Liver (tissue), 9 donors: Measurements from ENCODE around the gene TMC1. TPM values are rescaled to one million over a fixed set of nuclear protein-coding genes. Genes with fewer than 3 reads are reported as not detected.

ENCODE experiments used
- DNase-seq: peaks from one replicate; pipeline ENCODE4 v3.0.0-alpha.2; 2017; ENCODE audit warnings: low spot score
- H3K27ac ChIP-seq, 2 donors: one replicate each; pipeline ENCODE4 v1.7.0; 2013; ENCODE audit warnings: inconsistent platforms in 2 of 2, low read length in 2 of 2, control low read depth in 1 of 2, low read depth in 1 of 2, mild to moderate bottlenecking in 1 of 2
- H3K27me3 ChIP-seq, 4 donors: one replicate each; pipeline versions ENCODE4 v1.6.1 to v1.7.0; 2013; ENCODE audit warnings: low read length in 3 of 4, inconsistent platforms in 1 of 4, mild to moderate bottlenecking in 1 of 4, moderate library complexity in 1 of 4; ENCODE audit not compliant: control insufficient read depth in 4 of 4, insufficient read depth in 4 of 4
- H3K36me3 ChIP-seq, 4 donors: one replicate each; pipeline versions ENCODE4 v1.6.1 to v1.7.0; 2013; ENCODE audit warnings: low read length in 3 of 4, mild to moderate bottlenecking in 3 of 4, low read depth in 1 of 4, moderate library complexity in 1 of 4; ENCODE audit not compliant: control insufficient read depth in 4 of 4, insufficient read depth in 3 of 4
- H3K4me1 ChIP-seq, 4 donors: one replicate each; pipeline versions ENCODE4 v1.6.1 to v1.7.0; 2013; ENCODE audit warnings: low read length in 3 of 4, mild to moderate bottlenecking in 3 of 4, moderate library complexity in 1 of 4; ENCODE audit not compliant: control insufficient read depth in 4 of 4, insufficient read depth in 4 of 4
- H3K4me3 ChIP-seq, 3 donors: one replicate each; pipeline versions ENCODE4 v1.6.1 to v1.7.0; 2013; ENCODE audit warnings: low read length in 3 of 3, control low read depth in 1 of 3, low read depth in 1 of 3, mild to moderate bottlenecking in 1 of 3
- H3K9ac ChIP-seq, 2 donors: one replicate each; pipeline ENCODE4 v1.7.0; 2013; ENCODE audit warnings: low read length in 2 of 2, mild to moderate bottlenecking in 2 of 2, moderate library complexity in 2 of 2, control low read depth in 1 of 2, low read depth in 1 of 2
- H3K9me3 ChIP-seq, 4 donors: one replicate each; pipeline versions ENCODE4 v1.6.1 to v1.7.0; 2013; ENCODE audit warnings: low read length in 3 of 4; ENCODE audit not compliant: control insufficient read depth in 4 of 4
- EGR1 ChIP-seq, 2 donors: IDR thresholded peaks; 2 replicates each; pipeline ENCODE4 v1.6.1; 2016 to 2018; ENCODE audit warnings: antibody characterized with exemption in 2 of 2, low read depth in 2 of 2
- FOXA2 ChIP-seq: IDR thresholded peaks from 2 replicates; pipeline ENCODE4 v1.6.1; 2016; ENCODE audit warnings: antibody characterized with exemption
- GABPA ChIP-seq, 2 donors: IDR thresholded peaks in 1 of 2; conservative IDR thresholded peaks in 1 of 2; 2 replicates each; pipeline ENCODE4 v1.6.1; 2016; ENCODE audit warnings: antibody characterized with exemption in 2 of 2, mild to moderate bottlenecking in 1 of 2, moderate library complexity in 1 of 2
- HNF4A ChIP-seq, 2 donors: conservative IDR thresholded peaks; 2 replicates each; pipeline ENCODE4 v1.6.1; 2016; ENCODE audit warnings: antibody characterized with exemption in 2 of 2, mild to moderate bottlenecking in 2 of 2
- HNF4G ChIP-seq: IDR thresholded peaks from 2 replicates; pipeline ENCODE4 v1.6.1; 2016; ENCODE audit warnings: antibody characterized with exemption
- RAD21 ChIP-seq, 2 donors: IDR thresholded peaks; 2 replicates each; pipeline ENCODE4 v1.6.1; 2016; ENCODE audit warnings: antibody characterized with exemption in 2 of 2, mild to moderate bottlenecking in 2 of 2
- RXRA ChIP-seq, 2 donors: IDR thresholded peaks; 2 replicates each; pipeline ENCODE4 v1.6.1; 2017 to 2018; ENCODE audit warnings: antibody characterized with exemption in 2 of 2, mild to moderate bottlenecking in 1 of 2
- SP1 ChIP-seq: IDR thresholded peaks from 2 replicates; pipeline ENCODE4 v1.6.1; 2018; ENCODE audit warnings: antibody characterized with exemption, mild to moderate bottlenecking
- TAF1 ChIP-seq: conservative IDR thresholded peaks from 2 replicates; pipeline ENCODE4 v1.6.1; 2016; ENCODE audit warnings: antibody characterized with exemption, mild to moderate bottlenecking
- YY1 ChIP-seq: IDR thresholded peaks from 2 replicates; pipeline ENCODE4 v1.6.1; 2016; ENCODE audit warnings: antibody characterized with exemption, mild to moderate bottlenecking
- WGBS: extraction: QIAGEN DNeasy Blood & Tissue Kit; methylation state at CpG from one replicate; pipeline ENCODE4 v1.1.7; 2013; 5-methylcytosine and 5-hydroxymethylcytosine counted together
- polyA plus RNA-seq, 2 donors: library from polyadenylated mRNA; stranded (reverse) in 1 of 2; unstranded in 1 of 2; fragments of 200-250 nt in 1 of 2; fragments of >200 nt in 1 of 2; fragmentation: Nextera tagmentation in 1 of 2; extraction: Ambion mirVana in 1 of 2; gene quantifications; one replicate each; pipeline versions ENCODE4 v1.2.1 to v1.2.3, GENCODE V29; 2013 to 2015
- total RNA-seq, 2 donors: library from RNA; depleted of rRNA; stranded (reverse); fragments of >200 nt; gene quantifications; one replicate each; pipeline ENCODE4 v1.2.3, GENCODE V29; 2014
- TF ChIP-seq, protein P1 (sequence below): IDR thresholded peaks from 2 replicates; pipeline ENCODE4 v1.6.1; 2016; ENCODE audit warnings: antibody characterized with exemption
- TF ChIP-seq, protein P2 (sequence below): IDR thresholded peaks from 2 replicates; pipeline ENCODE4 v1.6.1; 2016; ENCODE audit warnings: antibody characterized with exemption, mild to moderate bottlenecking
- TF ChIP-seq, protein P3 (sequence below): IDR thresholded peaks from 2 replicates; pipeline ENCODE4 v1.6.1; 2016; ENCODE audit warnings: antibody characterized with exemption
- TF ChIP-seq, protein P4 (sequence below): IDR thresholded peaks from 2 replicates; pipeline ENCODE4 v1.6.1; 2016; ENCODE audit warnings: antibody characterized with exemption
- donor health status: healthy.
- donor health status: healthy.
- donor health status: healthy.
- donor health status: healthy.
- donor health status: healthy.

The TMC1 gene
- total and polyA plus RNA-seq, 4 donors: 0.09 TPM; not detected in 3

DNA sequence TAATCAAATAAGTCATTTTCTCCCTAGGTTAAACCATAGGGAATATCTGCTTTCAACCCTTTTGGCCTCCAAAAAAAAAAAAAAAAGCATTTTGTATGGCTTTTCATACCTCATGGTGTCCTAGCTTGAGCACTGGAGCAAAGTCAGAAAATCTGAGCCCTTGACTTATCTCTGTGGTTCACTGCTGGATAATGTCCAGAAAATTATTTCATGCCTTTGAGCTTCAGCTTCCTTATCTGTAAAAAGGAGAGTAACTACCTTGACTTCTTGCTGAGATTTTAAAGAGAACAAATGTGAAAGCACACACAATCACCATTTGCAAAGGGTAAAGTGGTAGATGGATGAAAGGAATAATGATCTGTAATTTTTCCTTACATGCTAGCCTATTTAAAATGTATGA is 265.5 kb downstream of the TMC1 start:
- H3K9ac ChIP-seq: no peak overlapping the region
- peaks cover 0 to 5% (median 0%) of the 10 kb centered on the region in 4 donors for H3K9me3 ChIP-seq
- no peak overlapping the region for H3K4me3 ChIP-seq

DNA sequence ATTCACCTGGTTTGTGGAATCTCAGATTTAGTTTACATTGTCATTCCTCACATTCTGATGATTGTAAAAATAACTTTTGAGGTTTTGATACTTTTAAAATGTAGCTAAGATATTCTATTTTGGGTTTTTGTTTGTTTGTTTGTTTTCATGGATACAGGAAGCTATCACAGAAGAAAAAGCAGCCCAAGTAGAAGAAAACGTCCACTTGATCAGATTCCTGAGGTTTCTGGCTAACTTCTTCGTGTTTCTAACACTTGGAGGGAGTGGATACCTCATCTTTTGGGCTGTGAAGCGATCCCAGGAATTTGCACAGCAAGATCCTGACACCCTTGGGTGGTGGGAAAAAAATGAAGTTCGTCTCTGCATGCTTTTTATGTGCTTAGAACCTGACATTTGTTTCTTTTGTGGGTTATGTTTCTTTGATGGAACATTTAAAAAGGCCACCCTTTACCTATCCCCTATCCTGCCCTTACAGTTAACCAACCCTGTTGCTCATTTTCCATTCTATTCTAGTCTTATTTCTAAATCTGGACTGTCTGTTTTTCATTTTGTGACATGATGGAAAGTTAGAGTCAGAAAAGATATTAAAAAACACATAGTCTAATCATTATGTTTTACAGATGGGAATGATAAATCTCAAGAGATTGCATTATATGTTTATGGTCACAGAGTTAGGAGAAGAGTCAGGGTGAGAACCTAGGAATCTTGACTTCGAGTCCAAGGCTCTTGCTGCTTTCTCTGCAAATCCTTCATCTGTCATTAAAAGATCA is 267.7 kb downstream of the TMC1 start:
- H3K27me3 ChIP-seq: no peaks in the 10 kb centered on the region
- no peak overlapping the region for H3K9ac ChIP-seq
- H3K36me3 ChIP-seq: no peaks in the 10 kb centered on the region
- no peaks in the 10 kb centered on the region for H3K4me1 ChIP-seq
- 55% methylated on average over 5 of the region's 5 CpGs for WGBS
- DNase-seq: no peak
- peaks cover 0 to 5% (median 0%) of the 10 kb centered on the region in 4 donors for H3K9me3 ChIP-seq
- no peak overlapping the region for H3K27ac ChIP-seq
- no peak overlapping the region for H3K4me3 ChIP-seq
- TF ChIP-seq TAF1: no peak
- TF ChIP-seq SP1: no peak
- TF ChIP-seq, protein P1, sequence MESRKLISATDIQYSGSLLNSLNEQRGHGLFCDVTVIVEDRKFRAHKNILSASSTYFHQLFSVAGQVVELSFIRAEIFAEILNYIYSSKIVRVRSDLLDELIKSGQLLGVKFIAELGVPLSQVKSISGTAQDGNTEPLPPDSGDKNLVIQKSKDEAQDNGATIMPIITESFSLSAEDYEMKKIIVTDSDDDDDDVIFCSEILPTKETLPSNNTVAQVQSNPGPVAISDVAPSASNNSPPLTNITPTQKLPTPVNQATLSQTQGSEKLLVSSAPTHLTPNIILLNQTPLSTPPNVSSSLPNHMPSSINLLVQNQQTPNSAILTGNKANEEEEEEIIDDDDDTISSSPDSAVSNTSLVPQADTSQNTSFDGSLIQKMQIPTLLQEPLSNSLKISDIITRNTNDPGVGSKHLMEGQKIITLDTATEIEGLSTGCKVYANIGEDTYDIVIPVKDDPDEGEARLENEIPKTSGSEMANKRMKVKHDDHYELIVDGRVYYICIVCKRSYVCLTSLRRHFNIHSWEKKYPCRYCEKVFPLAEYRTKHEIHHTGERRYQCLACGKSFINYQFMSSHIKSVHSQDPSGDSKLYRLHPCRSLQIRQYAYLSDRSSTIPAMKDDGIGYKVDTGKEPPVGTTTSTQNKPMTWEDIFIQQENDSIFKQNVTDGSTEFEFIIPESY: no peak
- TF ChIP-seq, protein P2, sequence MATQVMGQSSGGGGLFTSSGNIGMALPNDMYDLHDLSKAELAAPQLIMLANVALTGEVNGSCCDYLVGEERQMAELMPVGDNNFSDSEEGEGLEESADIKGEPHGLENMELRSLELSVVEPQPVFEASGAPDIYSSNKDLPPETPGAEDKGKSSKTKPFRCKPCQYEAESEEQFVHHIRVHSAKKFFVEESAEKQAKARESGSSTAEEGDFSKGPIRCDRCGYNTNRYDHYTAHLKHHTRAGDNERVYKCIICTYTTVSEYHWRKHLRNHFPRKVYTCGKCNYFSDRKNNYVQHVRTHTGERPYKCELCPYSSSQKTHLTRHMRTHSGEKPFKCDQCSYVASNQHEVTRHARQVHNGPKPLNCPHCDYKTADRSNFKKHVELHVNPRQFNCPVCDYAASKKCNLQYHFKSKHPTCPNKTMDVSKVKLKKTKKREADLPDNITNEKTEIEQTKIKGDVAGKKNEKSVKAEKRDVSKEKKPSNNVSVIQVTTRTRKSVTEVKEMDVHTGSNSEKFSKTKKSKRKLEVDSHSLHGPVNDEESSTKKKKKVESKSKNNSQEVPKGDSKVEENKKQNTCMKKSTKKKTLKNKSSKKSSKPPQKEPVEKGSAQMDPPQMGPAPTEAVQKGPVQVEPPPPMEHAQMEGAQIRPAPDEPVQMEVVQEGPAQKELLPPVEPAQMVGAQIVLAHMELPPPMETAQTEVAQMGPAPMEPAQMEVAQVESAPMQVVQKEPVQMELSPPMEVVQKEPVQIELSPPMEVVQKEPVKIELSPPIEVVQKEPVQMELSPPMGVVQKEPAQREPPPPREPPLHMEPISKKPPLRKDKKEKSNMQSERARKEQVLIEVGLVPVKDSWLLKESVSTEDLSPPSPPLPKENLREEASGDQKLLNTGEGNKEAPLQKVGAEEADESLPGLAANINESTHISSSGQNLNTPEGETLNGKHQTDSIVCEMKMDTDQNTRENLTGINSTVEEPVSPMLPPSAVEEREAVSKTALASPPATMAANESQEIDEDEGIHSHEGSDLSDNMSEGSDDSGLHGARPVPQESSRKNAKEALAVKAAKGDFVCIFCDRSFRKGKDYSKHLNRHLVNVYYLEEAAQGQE: no peak
- no peak for TF ChIP-seq YY1
- no peak for TF ChIP-seq HNF4A (conservative IDR thresholded peaks at IDR 0.05)
- TF ChIP-seq, protein P3, sequence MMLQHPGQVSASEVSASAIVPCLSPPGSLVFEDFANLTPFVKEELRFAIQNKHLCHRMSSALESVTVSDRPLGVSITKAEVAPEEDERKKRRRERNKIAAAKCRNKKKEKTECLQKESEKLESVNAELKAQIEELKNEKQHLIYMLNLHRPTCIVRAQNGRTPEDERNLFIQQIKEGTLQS: no peak
- TF ChIP-seq RAD21 (IDR thresholded peaks at IDR 0.05): no peak
- no peak for TF ChIP-seq FOXA2
- no peak for TF ChIP-seq RXRA (IDR thresholded peaks at IDR 0.05)

More for the DNA sequence above, 265.5 kb downstream of the TMC1 start:
- H3K27ac ChIP-seq: no peak overlapping the region
- H3K36me3 ChIP-seq: no peaks in the 10 kb centered on the region
- H3K4me1 ChIP-seq: no peaks in the 10 kb centered on the region
- TF ChIP-seq RXRA (IDR thresholded peaks at IDR 0.05): no peak
- TF ChIP-seq EGR1 (IDR thresholded peaks at IDR 0.05; ENCODE audit: low read depth in 2 of 2): no peak
- TF ChIP-seq, protein P1: no peak
- TF ChIP-seq, protein P3: no peak
- TF ChIP-seq TAF1: no peak
- TF ChIP-seq HNF4A (conservative IDR thresholded peaks at IDR 0.05): no peak
- TF ChIP-seq YY1: no peak
- no peak for TF ChIP-seq SP1
- TF ChIP-seq, protein P2: no peak
- TF ChIP-seq, protein P4, sequence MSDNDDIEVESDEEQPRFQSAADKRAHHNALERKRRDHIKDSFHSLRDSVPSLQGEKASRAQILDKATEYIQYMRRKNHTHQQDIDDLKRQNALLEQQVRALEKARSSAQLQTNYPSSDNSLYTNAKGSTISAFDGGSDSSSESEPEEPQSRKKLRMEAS: no peak
- TF ChIP-seq HNF4G: no peak
- TF ChIP-seq GABPA (IDR thresholded peaks at IDR 0.05 in 1 of 2, conservative IDR thresholded peaks at IDR 0.05 in 1 of 2): no peak
- no peak for TF ChIP-seq FOXA2
- no peak for TF ChIP-seq RAD21 (IDR thresholded peaks at IDR 0.05)
- H3K27me3 ChIP-seq: no peaks in the 10 kb centered on the region
- no peak for DNase-seq
